Natural killer cell (primary cell): Measurements from ENCODE around the gene SEC14L5. TPM values are rescaled to one million over a fixed set of nuclear protein-coding genes. Genes with fewer than 3 reads are reported as not detected.

Experiments used
- ATAC-seq, 3 donors: fragments of 150-1000 bp in 2 of 3; fragments of 200-7000 bp in 1 of 3; cut with Tn5 transposase; 1 replicate in 1 of 3; 2 replicates in 2 of 3; pipeline ENCODE4 v1.10.0; 2021; ENCODE audit warnings: mild to moderate bottlenecking in 2 of 3, moderate library complexity in 2 of 3
- DNase-seq, 2 donors: peaks; one replicate each; pipeline versions ENCODE4 v3.0.0 to v3.0.0-alpha.2; 2013 to 2021; ENCODE audit warnings: mixed read lengths in 1 of 2
- H3K27ac ChIP-seq: one replicate; pipeline ENCODE4 v1.5.1; 2013; ENCODE audit warnings: mild to moderate bottlenecking, low read length
- H3K27me3 ChIP-seq: one replicate; pipeline ENCODE4 v1.6.1; 2013; ENCODE audit warnings: low read length; ENCODE audit not compliant: control insufficient read depth, insufficient read depth
- H3K36me3 ChIP-seq: one replicate; pipeline ENCODE4 v1.6.1; 2013; ENCODE audit warnings: low read length; ENCODE audit not compliant: control insufficient read depth, insufficient read depth
- H3K4me1 ChIP-seq: one replicate; pipeline ENCODE4 v1.6.1; 2013; ENCODE audit warnings: low read length; ENCODE audit not compliant: control insufficient read depth, insufficient read depth
- H3K4me3 ChIP-seq: one replicate; pipeline ENCODE4 v1.5.1; 2013; ENCODE audit warnings: low read length
- H3K9me3 ChIP-seq: one replicate; pipeline ENCODE4 v1.6.1; 2013; ENCODE audit warnings: low read length; ENCODE audit not compliant: control insufficient read depth, insufficient read depth
- H3K27ac Mint-ChIP-seq, 2 donors: one replicate each; pipeline ENCODE4 v1.8.0; 2022; ENCODE audit warnings: mild to moderate bottlenecking in 2 of 2, mixed read lengths in 2 of 2, moderate library complexity in 1 of 2
- H3K27me3 Mint-ChIP-seq, 2 donors: one replicate each; pipeline ENCODE4 v1.8.0; 2022; ENCODE audit warnings: low read depth in 2 of 2, mixed read lengths in 2 of 2
- H3K36me3 Mint-ChIP-seq: one replicate; pipeline ENCODE4 v1.8.0; 2022; ENCODE audit warnings: mixed read lengths
- H3K4me1 Mint-ChIP-seq, 2 donors: one replicate each; pipeline ENCODE4 v1.8.0; 2022; ENCODE audit warnings: mixed read lengths in 2 of 2
- H3K4me3 Mint-ChIP-seq: one replicate; pipeline ENCODE4 v1.8.0; 2022; ENCODE audit warnings: mild to moderate bottlenecking, moderate library complexity, mixed read lengths
- H3K9me3 Mint-ChIP-seq, 2 donors: one replicate each; pipeline ENCODE4 v1.8.0; 2022; ENCODE audit warnings: mixed read lengths in 2 of 2
- CTCF ChIP-seq: fragments of 200-600 bp; IDR thresholded peaks from one replicate; pipeline ENCODE4 v1.8.0; 2022; ENCODE audit warnings: antibody characterized with exemption
- WGBS: methylation state at CpG from one replicate; pipeline ENCODE4 v1.1.7; 2013; ENCODE audit warnings: missing lambda C conversion rate; ENCODE audit not compliant: insufficient coverage; 5-methylcytosine and 5-hydroxymethylcytosine counted together
- intact Hi-C: fragments of 100-400 bp; cut with micrococcal nuclease; formaldehyde crosslinking; loops from one replicate; pipeline ENCODE4 v1.14.2; 2022
- total RNA-seq, 4 donors: library from RNA; stranded (reverse); fragments of 120-200 nt in 1 of 4; gene quantifications; one replicate each; pipeline versions ENCODE4 v1.2.3 to v1.2.4, GENCODE V29; 2013 to 2022

The SEC14L5 gene
- total RNA-seq, 3 donors from 2014 or later (not counting 1 experiment from before 2014, with no cell fraction given): 0.27 to 1.1 (median 0.93) TPM

- intact Hi-C loops: no loop called here
- Histone ChIP-seq H3K9me3 (no peaks in the 10 kb centered on the region), H3K27me3 (no peaks in the 10 kb centered on the region), H3K4me3 (no peak overlapping the region), H3K36me3 (no peaks in the 10 kb centered on the region), H3K27ac (no peak overlapping the region), H3K4me1 (no peaks in the 10 kb centered on the region)
- DNase-seq (no peak), ATAC-seq (no peak)
- H3K36me3 Mint-ChIP-seq: no peaks in the 10 kb centered on the region
- peaks cover 0 to 7% of the 10 kb centered on the region in 2 donors for H3K27me3 Mint-ChIP-seq
- H3K4me3 Mint-ChIP-seq: no peak overlapping the region
- H3K9me3 Mint-ChIP-seq: no peaks in the 10 kb centered on the region
- TF ChIP-seq CTCF: no peak
- 91% methylated on average over 6 of the region's 7 CpGs for WGBS
- no peaks in the 10 kb centered on the region for H3K4me1 Mint-ChIP-seq
- H3K27ac Mint-ChIP-seq: no peak overlapping the region
These were observed 106.8 kb downstream of the SEC14L5 start for GRCh38 chr16:5064915-5065314.

GRCh38 chr16:5065326-5065725, 107.2 kb downstream of the SEC14L5 start:
- H3K4me3 Mint-ChIP-seq: no peak overlapping the region
- Histone ChIP-seq H3K27me3 (no peaks in the 10 kb centered on the region), H3K4me1 (no peaks in the 10 kb centered on the region), H3K9me3 (no peaks in the 10 kb centered on the region), H3K4me3 (no peak overlapping the region), H3K36me3 (no peaks in the 10 kb centered on the region), H3K27ac (no peak overlapping the region)
- no peaks in the 10 kb centered on the region for H3K9me3 Mint-ChIP-seq
- intact Hi-C loops: no loop called here
- no peaks in the 10 kb centered on the region for H3K36me3 Mint-ChIP-seq
- no peak for TF ChIP-seq CTCF
- H3K27ac Mint-ChIP-seq: no peak overlapping the region
- no peak for DNase-seq
- H3K4me1 Mint-ChIP-seq: no peaks in the 10 kb centered on the region
- H3K27me3 Mint-ChIP-seq: peaks cover 0 to 7% of the 10 kb centered on the region in 2 donors
- WGBS: 90% methylated on average over 8 of the region's 8 CpGs
- ATAC-seq: no peak

DNA sequence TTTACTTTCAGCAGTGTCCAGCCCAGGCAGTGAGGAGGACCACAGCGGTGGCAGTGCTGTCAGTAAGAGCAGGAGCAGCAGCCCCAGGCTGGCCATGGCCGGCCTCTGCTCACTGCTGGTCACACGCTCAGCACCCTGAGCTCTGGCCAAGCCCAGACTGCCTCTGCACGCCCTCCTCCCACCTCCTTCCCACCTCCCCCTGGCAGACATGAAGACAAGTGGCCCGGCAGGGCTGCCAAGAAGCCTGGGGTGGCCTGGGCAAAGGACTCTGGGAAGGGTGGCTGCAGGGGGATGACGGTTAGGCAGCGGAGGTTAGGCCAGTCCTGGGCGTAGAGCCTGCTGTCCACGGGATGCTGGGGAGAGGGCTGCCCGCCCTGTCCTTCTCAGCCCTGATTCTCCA, 107.7 kb downstream of the SEC14L5 start, which contains the start of gene C16orf89:
Gene C16orf89, minus strand, starts transcription at position 144 of the 400 bp plus-strand sequence. Its CDS starts 48 bp downstream, at position 96.
- Mint-ChIP-seq H3K4me1 (peaks cover 2% of the 10 kb centered on the region in 2 donors), H3K36me3 (no peaks in the 10 kb centered on the region), H3K4me3 (no peak within 1 kb of the TSS), H3K9me3 (no peaks in the 10 kb centered on the region), H3K27me3 (peaks cover 0 to 7% of the 10 kb centered on the region in 2 donors), H3K27ac (no peak within 1 kb of the TSS)
- Histone ChIP-seq H3K27ac (no peak within 1 kb of the TSS), H3K4me1 (no peaks in the 10 kb centered on the region), H3K27me3 (no peaks in the 10 kb centered on the region), H3K36me3 (no peaks in the 10 kb centered on the region), H3K9me3 (no peaks in the 10 kb centered on the region), H3K4me3 (no peak within 1 kb of the TSS)
- DNase-seq: no peak
- ATAC-seq: no peak
- no peak for TF ChIP-seq CTCF
- WGBS: 85% methylated on average over 10 of the region's 10 CpGs
- intact Hi-C loops: no loop called here

DNA sequence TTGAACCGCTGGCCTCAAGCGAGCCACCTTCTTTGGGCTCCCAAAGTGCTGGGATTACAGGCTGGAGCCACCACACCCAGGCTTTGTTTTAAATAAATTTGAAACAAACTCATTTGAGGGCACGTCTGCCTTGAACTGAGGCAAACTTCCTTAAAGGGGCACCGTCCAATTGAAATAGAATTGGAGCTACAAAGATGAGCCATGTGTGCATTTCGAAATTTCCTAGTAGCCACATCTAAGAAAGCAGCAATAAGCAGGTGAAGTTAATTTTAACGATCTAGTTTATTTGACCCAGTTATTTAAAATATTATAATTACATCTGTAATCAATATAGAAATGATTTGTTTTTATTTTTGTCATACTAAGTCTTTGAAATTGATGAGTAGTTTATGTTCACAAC, 108.4 kb downstream of the SEC14L5 start:
- Histone ChIP-seq H3K9me3 (no peaks in the 10 kb centered on the region), H3K36me3 (no peaks in the 10 kb centered on the region), H3K27ac (no peak overlapping the region), H3K4me1 (peaks cover 5% of the 10 kb centered on the region), H3K4me3 (no peak overlapping the region), H3K27me3 (no peaks in the 10 kb centered on the region)
- intact Hi-C loops: no loop called here
- H3K4me1 Mint-ChIP-seq: peaks cover 9% of the 10 kb centered on the region in 2 donors
- no peak overlapping the region for H3K27ac Mint-ChIP-seq
- 76% methylated on average over 5 of the region's 6 CpGs for WGBS
- no peak for TF ChIP-seq CTCF
- peaks cover 0 to 7% of the 10 kb centered on the region in 2 donors for H3K27me3 Mint-ChIP-seq
- no peaks in the 10 kb centered on the region for H3K9me3 Mint-ChIP-seq
- no peak overlapping the region for H3K4me3 Mint-ChIP-seq
- no peaks in the 10 kb centered on the region for H3K36me3 Mint-ChIP-seq
- DNase-seq (no peak), ATAC-seq (no peak)
